WI38 (cell line): ENCODE data around the gene TPRX2.

Experiments used
- H3K4me3 ChIP-seq: 2 replicates; pipeline ENCODE4 v1.5.1; 2011; ENCODE audit warnings: low read depth, mild to moderate bottlenecking, control low read depth, low read length
- TF ChIP-seq, protein P1 (sequence below): IDR thresholded peaks from 2 replicates; pipeline ENCODE4 v1.5.1; 2012; ENCODE audit warnings: low read depth, mild to moderate bottlenecking, control low read depth, low read length

The TPRX2 gene

GRCh38 chr19:47890865-47891621 is 32.0 kb downstream of the TPRX2 start:
- H3K4me3 ChIP-seq = no peak overlapping the region
- TF ChIP-seq, protein P1, sequence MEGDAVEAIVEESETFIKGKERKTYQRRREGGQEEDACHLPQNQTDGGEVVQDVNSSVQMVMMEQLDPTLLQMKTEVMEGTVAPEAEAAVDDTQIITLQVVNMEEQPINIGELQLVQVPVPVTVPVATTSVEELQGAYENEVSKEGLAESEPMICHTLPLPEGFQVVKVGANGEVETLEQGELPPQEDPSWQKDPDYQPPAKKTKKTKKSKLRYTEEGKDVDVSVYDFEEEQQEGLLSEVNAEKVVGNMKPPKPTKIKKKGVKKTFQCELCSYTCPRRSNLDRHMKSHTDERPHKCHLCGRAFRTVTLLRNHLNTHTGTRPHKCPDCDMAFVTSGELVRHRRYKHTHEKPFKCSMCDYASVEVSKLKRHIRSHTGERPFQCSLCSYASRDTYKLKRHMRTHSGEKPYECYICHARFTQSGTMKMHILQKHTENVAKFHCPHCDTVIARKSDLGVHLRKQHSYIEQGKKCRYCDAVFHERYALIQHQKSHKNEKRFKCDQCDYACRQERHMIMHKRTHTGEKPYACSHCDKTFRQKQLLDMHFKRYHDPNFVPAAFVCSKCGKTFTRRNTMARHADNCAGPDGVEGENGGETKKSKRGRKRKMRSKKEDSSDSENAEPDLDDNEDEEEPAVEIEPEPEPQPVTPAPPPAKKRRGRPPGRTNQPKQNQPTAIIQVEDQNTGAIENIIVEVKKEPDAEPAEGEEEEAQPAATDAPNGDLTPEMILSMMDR = no peak

DNA sequence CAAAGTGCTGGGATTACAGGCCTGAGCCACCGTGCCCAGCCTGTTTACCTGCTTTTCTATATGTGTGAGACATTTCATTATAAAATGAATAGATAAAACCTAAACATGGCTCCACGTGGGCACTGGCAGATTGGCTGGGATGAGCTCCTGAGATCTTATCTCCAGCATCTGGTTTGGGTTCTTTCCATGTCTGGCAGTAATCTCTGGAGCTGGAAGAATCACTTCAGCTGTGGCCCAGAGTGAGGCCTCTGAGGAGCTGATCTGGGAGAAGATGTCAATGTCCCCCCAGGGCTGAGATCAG is 32.5 kb downstream of the TPRX2 start:
- TF ChIP-seq, protein P1 = no peak
- no peak overlapping the region for H3K4me3 ChIP-seq

DNA sequence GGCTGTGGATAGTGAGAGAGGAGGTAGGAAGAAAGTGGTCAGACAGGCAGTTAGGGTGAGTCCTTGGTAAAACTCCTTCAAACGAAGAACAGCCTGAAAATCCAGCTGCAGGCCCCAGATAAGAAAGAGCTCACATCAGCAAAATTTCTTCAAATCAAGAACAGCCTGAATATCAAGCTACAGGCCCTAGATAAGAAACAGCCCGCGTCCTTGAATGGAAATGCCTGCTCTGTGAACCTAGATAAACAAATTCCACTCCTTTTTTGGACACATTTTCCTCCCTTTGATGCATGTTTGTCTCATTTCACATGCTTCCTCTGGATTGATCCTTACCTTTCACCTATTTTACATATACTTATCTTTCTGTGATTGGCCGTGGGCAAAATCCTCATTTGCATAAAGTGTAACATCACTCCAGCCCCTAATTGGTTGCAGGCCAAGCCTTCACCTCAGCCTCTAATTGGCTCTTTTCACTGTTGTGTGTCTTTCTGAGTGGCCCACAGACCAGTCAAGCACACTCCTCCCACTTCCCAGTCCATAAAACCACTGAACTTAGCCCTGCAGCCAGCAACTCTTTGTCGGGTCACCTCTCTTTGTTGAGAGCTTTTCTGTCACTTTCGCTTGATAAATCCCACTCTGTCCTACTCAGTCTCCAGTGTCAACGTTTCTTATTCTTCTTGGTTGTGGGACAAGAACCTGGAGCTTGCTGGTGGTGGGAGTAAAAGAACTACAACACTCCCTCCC is 33.1 kb downstream of the TPRX2 start:
- H3K4me3 ChIP-seq = no peak overlapping the region
- TF ChIP-seq, protein P1 = no peak

DNA sequence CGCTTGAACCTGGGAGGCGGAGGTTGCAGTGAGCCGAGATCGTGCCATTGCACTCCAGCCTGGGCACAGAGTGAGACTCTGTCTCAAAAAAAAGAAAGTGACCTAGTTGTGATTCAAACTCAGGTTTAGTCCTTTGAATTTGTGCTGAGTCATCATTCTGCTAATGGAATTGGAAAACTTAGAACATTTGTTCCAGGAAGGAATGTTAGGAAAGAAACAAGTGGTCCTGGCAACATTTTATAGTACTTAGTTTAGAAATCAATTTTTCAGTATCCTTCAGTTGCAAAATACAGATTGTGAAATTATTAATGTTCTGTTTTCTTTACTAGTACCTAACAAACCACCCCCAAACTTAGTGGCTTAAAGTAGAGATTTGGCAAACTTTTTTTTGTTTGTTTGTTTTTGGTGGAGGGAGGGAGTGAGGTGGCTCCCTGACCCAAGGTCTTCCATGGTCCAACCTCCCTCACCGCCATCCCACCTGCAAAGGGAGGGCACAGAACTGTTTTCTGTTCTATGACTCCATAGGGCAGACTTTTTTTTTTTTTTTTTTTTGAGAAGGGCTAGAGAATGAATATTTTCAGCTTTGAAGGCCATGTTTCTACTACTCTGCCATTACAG is 36.2 kb downstream of the TPRX2 start:
- TF ChIP-seq, protein P1 = no peak

DNA sequence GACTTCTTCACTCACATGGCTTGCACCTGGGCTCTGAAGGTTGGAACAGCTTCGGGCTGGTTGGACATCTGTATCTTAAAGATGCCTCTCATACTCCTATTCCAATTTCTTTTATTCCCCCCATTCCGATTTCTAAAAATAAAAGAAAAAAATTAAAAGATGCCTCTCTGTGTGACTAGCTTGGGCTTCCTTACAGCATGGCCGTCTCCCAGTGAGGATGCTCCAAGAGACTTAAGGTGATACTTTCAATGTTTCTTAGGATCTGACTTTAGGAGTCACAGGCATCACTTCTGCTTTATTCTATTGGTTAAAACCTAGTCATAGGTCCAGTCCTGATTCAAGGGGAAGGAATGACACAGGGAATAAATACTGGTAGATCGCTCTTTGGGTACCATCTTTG is 37.0 kb downstream of the TPRX2 start:
- H3K4me3 ChIP-seq = no peak overlapping the region
- TF ChIP-seq, protein P1 = no peak

More for the DNA sequence above, 36.2 kb downstream of the TPRX2 start:
- H3K4me3 ChIP-seq = no peak overlapping the region

- TF ChIP-seq, protein P1 = no peak
Observed at GRCh38 chr19:47896773-47897172, 37.7 kb downstream of the TPRX2 start.

GRCh38 chr19:47897861-47898260 is 38.8 kb downstream of the TPRX2 start:
- TF ChIP-seq, protein P1 = no peak
- H3K4me3 ChIP-seq = no peak overlapping the region

More at GRCh38 chr19:47896773-47897172, 37.7 kb downstream of the TPRX2 start:
- no peak overlapping the region for H3K4me3 ChIP-seq
